GM19043 (cell line): ENCODE measurements around the gene FLYWCH1.
"Not testable (repeated sequence)": the region's sequence is repeated elsewhere in the genome, so short reads cannot be mapped to it uniquely, and the experiment has no call there.

Source experiments
- ATAC-seq: cut with Tn5 transposase; IDR thresholded peaks from one replicate; pipeline ENCODE4 v1.9.1; 2021; ENCODE audit warnings: low read depth; ENCODE audit not compliant: unreplicated experiment

FLYWCH1 gene

GRCh38 chr16:2898831-2899563, 12.7 kb upstream of the FLYWCH1 start:
- no peak for ATAC-seq

DNA sequence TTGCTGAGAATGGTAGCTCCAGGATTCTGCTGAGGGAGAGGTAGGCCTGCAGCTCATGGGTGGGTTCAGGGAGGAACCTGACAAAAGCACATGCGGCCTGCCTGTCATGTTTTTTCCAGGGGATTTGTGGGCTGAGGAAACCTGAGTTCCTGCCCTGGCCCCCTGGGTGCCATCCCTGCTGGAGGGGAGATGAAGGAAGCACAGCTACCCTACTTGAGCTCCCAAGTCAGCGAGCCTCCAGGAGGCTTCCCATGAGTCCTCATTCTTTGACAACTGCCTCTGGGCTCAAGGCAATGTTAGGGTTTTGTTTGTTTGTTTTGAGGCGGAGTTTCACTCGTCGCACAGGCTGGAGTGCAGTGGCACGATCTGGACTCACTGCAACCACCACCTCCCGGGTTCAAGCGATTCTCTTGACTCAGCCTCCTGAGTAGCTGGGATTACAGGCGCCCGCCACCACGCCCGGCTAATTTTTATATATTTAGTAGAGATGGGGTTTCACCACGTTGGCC, 12.1 kb upstream of the FLYWCH1 start:
- no peak for ATAC-seq

DNA sequence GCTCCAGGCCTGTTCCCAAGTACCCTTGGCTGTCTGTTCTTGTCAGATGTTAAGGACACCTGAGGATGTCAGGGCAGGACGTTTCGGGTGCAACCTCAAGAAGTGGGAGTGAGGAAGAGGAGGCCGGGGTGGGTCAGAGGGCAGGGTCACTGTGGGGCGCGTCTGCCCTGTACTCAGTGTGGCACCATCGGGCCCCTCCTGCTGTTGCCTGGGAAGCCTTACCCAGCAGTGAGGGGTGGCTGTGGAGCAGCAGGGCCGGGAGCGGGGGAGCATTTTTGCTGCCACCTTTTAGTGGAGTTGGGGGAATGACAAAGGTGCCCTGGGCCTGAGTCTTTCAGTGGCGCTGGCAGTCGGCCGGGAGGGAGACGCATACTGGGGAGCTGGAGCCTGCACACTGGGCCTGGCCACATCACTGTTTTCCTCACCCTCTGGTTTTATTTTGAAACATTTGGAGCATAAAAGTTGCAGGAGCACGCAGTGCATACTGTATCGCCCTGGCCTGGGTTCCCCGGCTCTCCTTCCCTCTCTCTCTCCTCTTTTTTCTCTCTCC, 11.1 kb upstream of the FLYWCH1 start:
- no peak for ATAC-seq

- no peak for ATAC-seq
Observed at GRCh38 chr16:2902337-2903130, 9.2 kb upstream of the FLYWCH1 start.

DNA sequence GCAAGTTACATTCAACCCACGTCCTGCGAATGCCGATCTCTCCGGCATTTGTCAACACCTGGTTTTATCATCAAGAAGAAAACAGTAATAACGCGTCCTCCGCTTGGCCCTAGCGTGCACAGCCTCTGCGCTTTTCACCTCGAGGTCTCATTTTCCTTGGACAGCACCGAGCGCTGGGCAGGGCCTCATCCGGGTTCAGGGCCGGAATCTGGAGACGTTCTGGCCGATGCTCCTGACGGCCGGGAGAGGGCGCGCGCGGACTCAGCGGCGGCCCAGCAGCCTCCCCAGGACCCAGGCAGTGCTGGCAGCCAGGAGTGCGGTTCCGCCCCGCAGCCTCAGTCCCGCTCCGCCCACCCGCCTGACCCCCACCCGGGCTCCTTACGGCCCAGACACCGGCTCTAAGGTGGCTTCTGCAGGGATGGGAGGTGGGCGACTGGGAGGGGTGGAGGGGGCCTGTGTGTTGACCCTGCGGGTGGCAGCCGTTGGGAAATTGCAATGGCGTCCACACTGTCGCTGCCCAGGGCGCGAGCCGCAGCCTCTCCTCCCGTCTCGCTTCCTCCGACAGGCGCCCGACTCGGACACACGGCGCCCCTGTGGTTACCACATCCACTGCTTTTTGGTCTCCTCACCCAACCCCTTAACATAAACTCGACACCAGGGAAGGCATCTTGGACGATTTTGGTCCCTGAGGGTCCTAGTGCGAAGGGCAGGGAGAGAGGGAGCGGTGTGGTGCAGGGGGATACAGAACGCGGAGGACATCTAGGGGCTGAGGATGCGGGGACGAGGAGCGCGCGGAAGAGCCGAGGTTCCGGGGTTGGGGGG, 7.4 kb upstream of the FLYWCH1 start:
- no peak for ATAC-seq

DNA sequence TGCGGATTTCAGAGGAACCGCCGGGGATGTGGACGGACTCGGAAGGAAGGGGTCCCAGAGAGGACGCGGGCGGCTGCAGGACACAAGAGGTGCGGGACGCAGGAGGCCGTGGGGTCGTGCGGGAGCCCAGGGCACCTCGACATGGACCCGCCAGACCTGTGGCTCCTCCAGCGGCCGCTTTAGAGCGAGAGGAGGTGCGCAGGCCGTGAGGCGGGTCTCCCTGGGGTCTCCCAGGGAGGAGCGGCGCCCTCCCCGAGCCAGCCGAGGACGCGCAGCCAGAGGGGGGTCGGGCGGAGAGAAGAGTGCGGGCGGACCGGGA, 6.8 kb upstream of the FLYWCH1 start:
- no peak for ATAC-seq

DNA sequence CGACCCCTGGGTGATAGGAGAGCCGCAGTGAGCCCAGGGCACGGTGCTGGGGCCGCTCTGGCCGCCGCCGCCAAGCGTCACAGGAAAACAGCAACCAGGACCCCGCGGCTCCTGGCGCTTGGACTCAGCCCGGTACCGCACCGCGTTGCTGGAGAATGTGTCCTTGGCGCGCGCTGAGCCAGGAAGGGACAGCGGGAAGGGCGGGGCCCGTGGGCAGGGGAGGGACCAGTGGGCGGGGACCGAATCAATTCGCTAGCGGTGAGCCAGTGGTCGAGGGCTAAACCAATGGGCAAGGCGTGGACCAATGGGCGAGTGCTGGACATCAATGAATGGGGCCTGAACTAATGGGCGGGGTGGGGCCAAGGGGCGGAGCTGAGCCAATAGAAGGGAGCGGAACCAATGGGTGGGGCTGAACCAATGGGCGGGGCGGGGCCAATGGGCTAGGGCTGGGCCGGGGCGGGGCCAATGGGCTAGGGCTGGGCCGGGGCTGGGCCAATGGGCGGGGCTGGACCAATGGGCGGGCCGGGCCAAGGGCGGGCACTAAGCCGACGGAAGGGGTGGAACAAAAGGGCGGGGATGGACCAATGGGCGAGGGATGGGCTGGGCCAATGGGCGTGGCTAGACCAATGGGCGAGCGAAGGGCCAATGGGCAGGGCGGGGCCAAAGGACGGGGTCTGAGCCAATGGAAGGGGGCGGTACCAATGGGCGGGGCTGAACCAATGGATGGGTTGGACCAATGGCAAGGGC, 6.3 kb upstream of the FLYWCH1 start:
- ATAC-seq: peak; percentile 65

- ATAC-seq: no peak
Observed at GRCh38 chr16:2905988-2906387, 5.7 kb upstream of the FLYWCH1 start.

DNA sequence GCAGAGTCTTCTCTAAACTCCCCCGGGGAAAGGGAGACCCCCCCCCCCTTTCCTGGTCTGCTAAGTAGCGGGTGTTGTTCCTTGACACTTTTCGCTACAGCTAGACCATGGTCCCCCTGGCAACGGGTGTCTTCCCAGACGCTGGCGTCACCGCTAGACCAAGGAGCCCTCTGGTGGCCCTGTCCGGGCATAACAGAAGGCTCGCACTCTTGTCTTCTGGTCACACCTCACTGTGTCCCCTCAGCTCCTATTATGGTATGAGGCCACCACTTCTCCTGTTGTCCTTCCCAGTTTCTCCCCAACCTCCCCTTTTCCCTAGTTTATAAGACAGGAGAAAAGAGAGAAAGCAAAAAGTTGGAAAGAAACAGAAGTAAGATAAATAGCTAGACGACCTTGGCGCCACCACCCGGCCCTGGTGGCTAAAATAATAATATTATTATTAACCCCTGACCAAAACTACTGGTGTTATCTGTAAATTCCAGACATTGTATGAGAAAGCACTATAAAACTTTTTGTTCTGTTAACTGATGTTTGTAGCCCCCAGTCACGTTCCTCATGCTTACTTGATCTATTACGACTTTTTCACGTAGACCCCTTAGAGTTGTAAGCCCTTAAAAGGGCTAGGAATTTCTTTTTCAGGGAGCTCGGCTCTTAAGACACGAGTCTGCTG, 4.5 kb upstream of the FLYWCH1 start:
- not testable (repeated sequence) for ATAC-seq

DNA sequence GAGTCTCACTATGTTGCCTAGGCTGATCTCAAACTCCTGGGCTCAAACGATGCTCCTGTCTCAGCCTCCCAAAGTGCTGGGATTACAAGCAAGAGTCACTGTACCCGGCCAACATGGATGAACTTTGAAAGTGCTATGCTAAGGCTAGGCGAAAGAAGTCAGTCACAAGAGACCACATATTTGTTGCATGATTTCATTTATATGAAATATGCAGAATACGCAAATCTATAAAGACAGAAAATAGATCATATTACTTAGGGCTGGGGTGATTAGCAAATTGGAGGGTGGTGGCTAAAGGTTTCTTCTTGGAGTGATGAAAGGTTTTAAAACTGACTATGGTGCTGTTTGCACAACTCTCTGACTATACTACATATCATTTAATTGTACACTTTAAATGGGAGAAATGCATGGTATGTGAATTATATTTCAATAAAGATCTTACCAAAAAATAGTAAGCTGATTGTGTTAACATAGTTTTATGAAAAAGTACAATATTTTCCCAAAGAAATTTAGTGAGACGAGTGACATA, 1.2 kb upstream of the FLYWCH1 start:
- no peak for ATAC-seq

DNA sequence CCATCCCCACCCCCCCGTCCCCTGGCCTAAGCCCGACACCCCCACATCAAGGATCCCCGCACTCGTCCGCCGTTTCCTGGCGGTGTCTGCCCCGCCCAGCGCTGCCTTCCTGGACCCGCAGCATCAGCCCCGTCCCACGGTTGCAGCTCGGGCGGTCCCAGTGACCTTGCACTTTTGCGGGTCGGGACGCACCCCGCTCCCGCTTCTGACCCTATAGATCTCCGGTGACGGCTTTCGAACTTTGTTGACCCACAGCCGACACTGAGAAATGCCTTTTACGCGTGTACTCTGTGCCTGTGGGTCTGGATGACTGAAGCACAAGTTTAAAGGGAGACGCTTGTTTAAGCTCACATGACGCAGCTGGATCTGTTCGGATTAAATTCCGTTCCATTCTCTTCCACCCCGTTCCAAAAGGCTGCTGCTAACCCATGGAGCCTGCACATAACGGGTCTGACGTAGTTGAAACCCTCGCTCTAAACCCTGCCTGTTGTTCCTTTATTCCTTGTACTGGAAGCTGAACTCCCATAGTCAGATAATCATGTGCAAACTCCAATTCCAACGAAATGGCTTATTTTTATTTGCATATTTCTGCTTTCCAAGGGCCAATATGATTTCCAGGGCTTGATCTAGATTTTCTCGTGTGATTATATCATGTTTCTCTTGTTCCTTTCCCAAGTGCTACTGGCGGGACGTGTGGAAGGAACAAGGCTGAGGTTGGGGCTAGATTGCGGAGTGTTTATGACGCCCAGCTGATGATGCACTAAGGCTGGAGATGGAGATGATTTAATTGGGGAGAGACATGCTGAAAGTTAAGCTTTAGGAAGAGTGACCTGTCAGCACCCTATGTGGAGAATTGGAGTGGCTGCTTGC, 834 bp downstream of the FLYWCH1 start:
- ATAC-seq: no peak

DNA sequence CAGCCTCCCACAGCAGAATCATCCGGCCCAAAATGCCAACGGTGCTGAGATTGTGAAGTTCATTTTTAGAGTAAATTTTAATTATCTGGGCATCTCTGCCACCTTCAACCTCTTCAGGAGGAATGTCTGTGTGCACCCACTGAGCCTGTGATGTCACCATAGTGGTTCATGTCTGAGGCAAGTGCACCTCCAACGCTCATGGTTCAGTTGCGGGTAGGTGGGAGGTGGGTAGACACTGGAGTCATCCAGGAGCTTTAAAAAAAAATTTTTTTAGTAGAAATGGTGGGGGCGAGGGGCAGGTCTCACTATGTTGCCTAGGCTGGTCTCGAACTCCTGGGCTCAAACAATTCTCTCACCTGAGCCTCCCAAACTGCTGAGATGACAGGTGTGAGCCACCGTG, 1.9 kb downstream of the FLYWCH1 start:
- ATAC-seq: no peak

- ATAC-seq: no peak
Observed at GRCh38 chr16:2914233-2914632, 2.5 kb downstream of the FLYWCH1 start.

DNA sequence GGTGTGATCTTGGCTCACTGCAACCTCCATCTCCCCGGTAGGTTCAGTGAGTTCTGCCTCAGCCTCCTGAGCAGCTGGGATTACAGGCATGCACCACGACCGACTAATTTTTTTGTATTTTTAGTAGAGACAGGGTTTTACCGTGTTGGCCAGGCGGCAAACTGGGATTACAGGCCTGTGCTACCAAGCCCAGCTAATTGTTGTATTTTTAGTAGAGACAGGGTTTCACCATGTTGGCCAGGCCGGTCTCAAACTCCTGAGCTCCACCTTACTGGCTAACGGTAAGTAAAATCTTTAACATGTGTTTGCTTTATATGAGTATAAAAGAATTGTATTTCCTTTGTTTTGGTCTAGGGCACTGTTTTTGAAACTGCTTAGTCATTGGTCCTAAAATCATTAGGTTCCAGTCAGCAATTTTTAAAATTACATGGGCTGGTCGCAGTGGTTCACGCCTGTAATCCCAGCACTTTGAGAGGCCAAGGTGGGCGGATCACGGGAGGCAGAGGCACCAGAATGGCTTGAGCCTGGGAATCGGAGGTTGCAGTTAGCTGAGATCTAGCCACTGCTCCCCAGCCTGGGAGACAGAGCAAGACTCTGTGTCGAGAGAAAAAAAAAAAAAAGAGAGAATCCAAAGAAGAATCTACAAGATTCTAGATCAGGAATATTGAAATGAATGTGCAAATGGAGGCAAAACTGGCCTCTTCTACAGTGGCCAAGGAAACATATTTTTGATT, 3.6 kb downstream of the FLYWCH1 start:
- no peak for ATAC-seq

- no peak for ATAC-seq
Observed at GRCh38 chr16:2919511-2920255, 8.0 kb downstream of the FLYWCH1 start.

GRCh38 chr16:2923481-2923880, 11.8 kb downstream of the FLYWCH1 start:
- no peak for ATAC-seq
